Ascending aorta (tissue), 2 donors: ENCODE measurements around the gene VPS26C. TPM values are rescaled to one million over a fixed set of nuclear protein-coding genes. Genes with fewer than 3 reads are reported as not detected.

Experiments used
- DNase-seq, 2 donors: peaks; one replicate each; pipeline ENCODE4 v3.0.0-alpha.2; 2019; ENCODE audit warnings: low spot score in 2 of 2
- H3K27ac ChIP-seq, 2 donors: fragments of 200-600 bp; sonication (generic); one replicate each; pipeline ENCODE4 v1.5.1; 2016 to 2017; ENCODE audit warnings: mild to moderate bottlenecking in 1 of 2
- H3K27me3 ChIP-seq: fragments of 200-600 bp; sonication (generic); one replicate; pipeline ENCODE4 v1.5.1; 2017
- H3K36me3 ChIP-seq, 2 donors: fragments of 200-600 bp; sonication (generic); one replicate each; pipeline ENCODE4 v1.5.1; 2016
- H3K4me1 ChIP-seq, 2 donors: fragments of 200-600 bp; sonication (generic); one replicate each; pipeline ENCODE4 v1.5.1; 2016 to 2017; ENCODE audit warnings: mild to moderate bottlenecking in 1 of 2
- H3K4me3 ChIP-seq, 2 donors: fragments of 200-600 bp; sonication (generic); one replicate each; pipeline ENCODE4 v1.5.1; 2016 to 2017; ENCODE audit warnings: mild to moderate bottlenecking in 1 of 2
- H3K9me3 ChIP-seq, 2 donors: fragments of 200-600 bp; sonication (generic); one replicate each; pipeline ENCODE4 v1.5.1; 2016
- CTCF ChIP-seq, 3 experiments: fragments of 200-600 bp in 2 of 3; fragments of 450-650 bp in 1 of 3; sonication (generic) in 2 of 3; IDR thresholded peaks; one replicate each; pipeline ENCODE4 v1.5.1; 2016 to 2019; ENCODE audit warnings: antibody characterized with exemption in 3 of 3, mild to moderate bottlenecking in 1 of 3, moderate library complexity in 1 of 3
- intact Hi-C: fragments of 100-400 bp; cut with DNase I; formaldehyde crosslinking; loops from one replicate; pipeline ENCODE4 v1.15.1; 2023
- total RNA-seq: library from RNA; depleted of rRNA; stranded (reverse); fragments of >200 nt; gene quantifications from one replicate; pipeline ENCODE4 v1.1.0, GENCODE V29; 2016

VPS26C gene
- total RNA-seq, 1 donor from 2014 or later, result 137 TPM

- Histone ChIP-seq H3K27ac (no peak overlapping the region), H3K4me1 (no peaks in the 10 kb centered on the region), H3K4me3 (no peak overlapping the region), H3K9me3 (no peaks in the 10 kb centered on the region), H3K27me3 (no peaks in the 10 kb centered on the region), H3K36me3 (no peaks in the 10 kb centered on the region)
- intact Hi-C loops, result no loop called here
- DNase-seq, result no peak
- TF ChIP-seq CTCF (IDR thresholded peaks at IDR 0.05), result no peak
Measured at GRCh38 chr21:37276377-37276776, 9.2 kb upstream of the VPS26C start.

- DNase-seq, result no peak
- no peaks in the 10 kb centered on the region for H3K36me3 ChIP-seq
- intact Hi-C loops, result loop anchor here (5.0 kb wide), 1 partner anchor 183 kb away; no protein-coding TSS in a partner anchor
- no peak overlapping the region for H3K27ac ChIP-seq
- TF ChIP-seq CTCF (IDR thresholded peaks at IDR 0.05), result no peak
- H3K9me3 ChIP-seq, result no peaks in the 10 kb centered on the region
- H3K4me3 ChIP-seq, result no peak overlapping the region
- no peaks in the 10 kb centered on the region for H3K27me3 ChIP-seq
- no peaks in the 10 kb centered on the region for H3K4me1 ChIP-seq
Measured at GRCh38 chr21:37273911-37274690, 7.0 kb upstream of the VPS26C start.

- no peak overlapping the region for H3K27ac ChIP-seq
- no peak overlapping the region for H3K4me3 ChIP-seq
- H3K4me1 ChIP-seq, result peaks cover 0 to 3% of the 10 kb centered on the region in 2 donors
- DNase-seq, result no peak
- no peaks in the 10 kb centered on the region for H3K9me3 ChIP-seq
- intact Hi-C loops, result loop anchor here (5.0 kb wide), 1 partner anchor 184 kb away; no protein-coding TSS in a partner anchor
- H3K36me3 ChIP-seq, result no peaks in the 10 kb centered on the region
- no peaks in the 10 kb centered on the region for H3K27me3 ChIP-seq
- no peak for TF ChIP-seq CTCF (IDR thresholded peaks at IDR 0.05)
Measured at GRCh38 chr21:37273440-37273839, 6.3 kb upstream of the VPS26C start.

GRCh38 chr21:37272897-37273296 lies 5.8 kb upstream of the VPS26C start:
- intact Hi-C loops, result loop anchor here (5.0 kb wide), 1 partner anchor 184 kb away; no protein-coding TSS in a partner anchor
- H3K27me3 ChIP-seq, result no peaks in the 10 kb centered on the region
- no peak for DNase-seq
- H3K27ac ChIP-seq, result no peak overlapping the region
- TF ChIP-seq CTCF (IDR thresholded peaks at IDR 0.05), result no peak
- peaks cover 0 to 7% of the 10 kb centered on the region in 2 donors for H3K4me1 ChIP-seq
- H3K36me3 ChIP-seq, result no peaks in the 10 kb centered on the region
- H3K9me3 ChIP-seq, result no peaks in the 10 kb centered on the region
- H3K4me3 ChIP-seq, result no peak overlapping the region

GRCh38 chr21:37270576-37271365 lies 3.6 kb upstream of the VPS26C start:
- no peaks in the 10 kb centered on the region for H3K36me3 ChIP-seq
- no peak overlapping the region for H3K4me3 ChIP-seq
- no peak overlapping the region for H3K27ac ChIP-seq
- H3K4me1 ChIP-seq, result peaks cover 0 to 11% of the 10 kb centered on the region in 2 donors
- DNase-seq, result no peak
- no peaks in the 10 kb centered on the region for H3K27me3 ChIP-seq
- intact Hi-C loops, result loop anchor here (5.0 kb wide), 1 partner anchor 187 kb away; no protein-coding TSS in a partner anchor
- TF ChIP-seq CTCF (IDR thresholded peaks at IDR 0.05), result no peak
- H3K9me3 ChIP-seq, result no peaks in the 10 kb centered on the region
